Fibroblast of mammary gland (primary cell): ENCODE measurements around the gene SCN2A.
"Not testable (repeated sequence)": the region's sequence is repeated elsewhere in the genome, so short reads cannot be mapped to it uniquely, and the experiment has no call there.

Experiments used
- DNase-seq: peaks from one replicate; pipeline ENCODE4 v3.0.0-alpha.2; 2010; ENCODE audit warnings: low read depth
- H3K4me3 ChIP-seq: 2 replicates; pipeline ENCODE4 v1.5.1; 2011; ENCODE audit warnings: low read depth, mild to moderate bottlenecking, low read length, moderate library complexity; ENCODE audit not compliant: control insufficient read depth
- TF ChIP-seq, protein P1 (sequence below): conservative IDR thresholded peaks from 2 replicates; pipeline ENCODE4 v1.5.1; 2011; ENCODE audit warnings: low read depth, low read length, inconsistent platforms; ENCODE audit not compliant: control insufficient read depth, insufficient read depth

SCN2A gene

GRCh38 chr2:165371356-165371755, 132.1 kb downstream of the SCN2A start:
- DNase-seq: no peak
- no peak overlapping the region for H3K4me3 ChIP-seq
- TF ChIP-seq, protein P1, sequence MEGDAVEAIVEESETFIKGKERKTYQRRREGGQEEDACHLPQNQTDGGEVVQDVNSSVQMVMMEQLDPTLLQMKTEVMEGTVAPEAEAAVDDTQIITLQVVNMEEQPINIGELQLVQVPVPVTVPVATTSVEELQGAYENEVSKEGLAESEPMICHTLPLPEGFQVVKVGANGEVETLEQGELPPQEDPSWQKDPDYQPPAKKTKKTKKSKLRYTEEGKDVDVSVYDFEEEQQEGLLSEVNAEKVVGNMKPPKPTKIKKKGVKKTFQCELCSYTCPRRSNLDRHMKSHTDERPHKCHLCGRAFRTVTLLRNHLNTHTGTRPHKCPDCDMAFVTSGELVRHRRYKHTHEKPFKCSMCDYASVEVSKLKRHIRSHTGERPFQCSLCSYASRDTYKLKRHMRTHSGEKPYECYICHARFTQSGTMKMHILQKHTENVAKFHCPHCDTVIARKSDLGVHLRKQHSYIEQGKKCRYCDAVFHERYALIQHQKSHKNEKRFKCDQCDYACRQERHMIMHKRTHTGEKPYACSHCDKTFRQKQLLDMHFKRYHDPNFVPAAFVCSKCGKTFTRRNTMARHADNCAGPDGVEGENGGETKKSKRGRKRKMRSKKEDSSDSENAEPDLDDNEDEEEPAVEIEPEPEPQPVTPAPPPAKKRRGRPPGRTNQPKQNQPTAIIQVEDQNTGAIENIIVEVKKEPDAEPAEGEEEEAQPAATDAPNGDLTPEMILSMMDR: no peak

GRCh38 chr2:165373278-165374010, 134.2 kb downstream of the SCN2A start:
- no peak for DNase-seq
- H3K4me3 ChIP-seq: no peak overlapping the region
- TF ChIP-seq, protein P1: no peak

GRCh38 chr2:165376571-165376975, 137.4 kb downstream of the SCN2A start:
- TF ChIP-seq, protein P1: no peak
- H3K4me3 ChIP-seq: no peak overlapping the region
- DNase-seq: no peak

DNA sequence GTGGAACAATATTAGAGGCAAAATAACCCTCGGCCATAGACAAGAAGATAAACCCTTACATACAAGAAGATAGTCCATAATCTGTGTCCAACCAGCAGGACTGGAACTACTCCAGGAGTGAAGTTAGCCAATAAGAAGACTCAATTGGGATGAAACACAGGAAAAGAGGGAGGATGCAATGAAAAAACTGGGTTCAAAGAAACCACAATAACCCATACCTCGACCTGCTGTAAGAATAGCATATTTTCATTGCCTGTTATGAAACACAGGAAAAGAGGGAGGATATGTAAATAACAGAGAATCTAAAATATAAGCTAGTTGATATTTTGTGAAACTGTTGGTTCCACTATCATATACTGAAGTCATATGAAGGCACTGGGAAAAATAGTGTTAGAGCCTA, 143.1 kb downstream of the SCN2A start:
- H3K4me3 ChIP-seq: no peak overlapping the region
- DNase-seq: no peak
- TF ChIP-seq, protein P1: no peak

DNA sequence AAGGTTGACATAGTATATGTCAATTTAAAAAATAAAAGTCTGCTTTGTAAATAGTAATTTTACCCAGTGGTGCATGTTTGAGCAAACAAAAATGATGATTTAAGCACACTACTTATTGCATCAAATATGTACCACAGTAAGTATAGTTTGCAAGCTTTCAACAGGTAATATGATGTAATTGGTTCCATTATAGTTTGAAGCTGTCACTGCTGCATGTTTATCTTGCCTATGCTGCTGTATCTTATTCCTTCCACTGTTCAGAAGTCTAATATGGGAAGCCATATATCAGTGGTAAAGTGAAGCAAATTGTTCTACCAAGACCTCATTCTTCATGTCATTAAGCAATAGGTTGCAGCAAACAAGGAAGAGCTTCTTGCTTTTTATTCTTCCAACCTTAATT, 151.7 kb downstream of the SCN2A start:
- DNase-seq: no peak
- TF ChIP-seq, protein P1: no peak
- no peak overlapping the region for H3K4me3 ChIP-seq

DNA sequence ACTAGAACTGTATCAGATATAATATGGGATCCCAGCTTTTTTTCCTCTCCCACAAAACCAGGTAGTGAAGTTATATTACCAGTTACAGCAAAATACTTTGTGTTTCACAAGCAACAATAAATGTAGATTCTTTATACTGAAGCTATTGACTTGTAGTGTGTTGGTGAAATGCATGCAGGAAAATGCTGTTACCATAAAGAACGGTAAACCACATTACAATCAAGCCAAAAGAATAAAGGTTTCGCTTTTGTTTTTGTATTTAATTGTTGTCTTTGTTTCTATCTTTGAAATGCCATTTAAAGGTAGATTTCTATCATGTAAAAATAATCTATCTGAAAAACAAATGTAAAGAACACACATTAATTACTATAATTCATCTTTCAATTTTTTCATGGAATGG, 152.6 kb downstream of the SCN2A start:
- DNase-seq: no peak
- no peak overlapping the region for H3K4me3 ChIP-seq
- TF ChIP-seq, protein P1: no peak

- not testable (repeated sequence) for DNase-seq, H3K4me3 ChIP-seq
These were observed 159.4 kb downstream of the SCN2A start for GRCh38 chr2:165398603-165399002.
